HepG2 (cell line): ENCODE data around the gene RAD51. TPM values are rescaled to one million over a fixed set of nuclear protein-coding genes. Genes with fewer than 3 reads are reported as not detected.

Experiments used
- CREB3 ChIP-seq: sonication (generic); formaldehyde crosslinking; IDR thresholded peaks from 2 replicates; pipeline ENCODE4 v1.5.0; 2020; ENCODE audit warnings: missing genetic modification reagents
- DPF2 ChIP-seq: sonication (generic); formaldehyde crosslinking; IDR thresholded peaks from 2 replicates; pipeline ENCODE4 v1.4.0; 2020; ENCODE audit warnings: mild to moderate bottlenecking, low read depth, missing genetic modification reagents, borderline replicate concordance
- FOXK2 ChIP-seq: fragments of 450-650 bp; IDR thresholded peaks from 2 replicates; pipeline ENCODE4 v1.6.1; 2016
- HIC2 ChIP-seq: sonication (generic); formaldehyde crosslinking; IDR thresholded peaks from 2 replicates; pipeline ENCODE4 v1.9.0; 2022; ENCODE audit warnings: low read depth, missing genetic modification reagents
- NR2C2 ChIP-seq: sonication (generic); formaldehyde crosslinking; IDR thresholded peaks from 2 replicates; pipeline ENCODE4 v1.4.0; 2020; ENCODE audit warnings: missing genetic modification reagents, mild to moderate bottlenecking, moderate library complexity, borderline replicate concordance
- SALL2 ChIP-seq: sonication (generic); formaldehyde crosslinking; IDR thresholded peaks from 2 replicates; pipeline ENCODE4 v1.8.1; 2023; ENCODE audit warnings: mild to moderate bottlenecking, missing genetic modification reagents, inconsistent platforms
- SIN3B ChIP-seq: fragments of 150-350 bp; IDR thresholded peaks from 2 replicates; pipeline ENCODE4 v1.6.1; 2014; ENCODE audit warnings: low read length
- TOE1 ChIP-seq: sonication (generic); formaldehyde crosslinking; IDR thresholded peaks from 2 replicates; pipeline ENCODE4 v1.4.0; 2020; ENCODE audit warnings: mild to moderate bottlenecking, missing genetic modification reagents
- ZBTB44 ChIP-seq: sonication (generic); formaldehyde crosslinking; IDR thresholded peaks from 2 replicates; pipeline ENCODE4 v1.4.0; 2020; ENCODE audit warnings: missing genetic modification reagents
- ZC3H13 ChIP-seq: sonication (generic); formaldehyde crosslinking; IDR thresholded peaks from 2 replicates; pipeline ENCODE4 v1.8.1; 2023; ENCODE audit warnings: mild to moderate bottlenecking, missing genetic modification reagents, moderate library complexity
- ZFP36L1 ChIP-seq: sonication (generic); formaldehyde crosslinking; IDR thresholded peaks from 2 replicates; pipeline ENCODE4 v1.8.0; 2022; ENCODE audit warnings: mild to moderate bottlenecking, missing genetic modification reagents, moderate library complexity
- ZHX2 ChIP-seq, 2 experiments: sonication (generic) in 1 of 2; formaldehyde crosslinking in 1 of 2; IDR thresholded peaks; 2 replicates each; pipeline versions ENCODE4 v1.6.1 to v1.9.0; 2014 to 2022; ENCODE audit warnings: antibody characterized with exemption in 1 of 2, borderline replicate concordance in 1 of 2, inconsistent platforms in 1 of 2, low read depth in 1 of 2, missing genetic modification reagents in 1 of 2
- ZNF34 ChIP-seq: sonication (generic); formaldehyde crosslinking; IDR thresholded peaks from 2 replicates; pipeline ENCODE4 v1.4.0; 2020; ENCODE audit warnings: mild to moderate bottlenecking, missing genetic modification reagents, borderline replicate concordance
- ZNF451 ChIP-seq: sonication (generic); formaldehyde crosslinking; IDR thresholded peaks from 2 replicates; pipeline ENCODE4 v1.5.0; 2020; ENCODE audit warnings: mild to moderate bottlenecking, missing genetic modification reagents
- ZUFSP ChIP-seq: sonication (generic); formaldehyde crosslinking; IDR thresholded peaks from 2 replicates; pipeline ENCODE4 v1.9.0; 2021; ENCODE audit warnings: missing genetic modification reagents, mild to moderate bottlenecking, borderline replicate concordance
- polyA plus RNA-seq, 8 experiments: library from polyadenylated mRNA; depleted of rRNA in 3 of 8; stranded (reverse) in 7 of 8; unstranded in 1 of 8; fragments of >200 nt; fragmentation: Illumina TruSeq in 4 of 8; extraction: Trizol in 4 of 8; gene quantifications; 2 replicates each; pipeline versions ENCODE4 v1.2.1 to v1.2.3, GENCODE V29; 2011 to 2016; ENCODE audit warnings: low read depth in 4 of 8, missing spikeins in 1 of 8, mixed read lengths in 1 of 8; ENCODE audit not compliant: insufficient read depth in 1 of 8
- total RNA-seq, 5 experiments: library from RNA; depleted of rRNA; stranded (reverse); fragments of >200 nt; fragmentation: Illumina TruSeq; extraction: Trizol; gene quantifications; 2 replicates each; pipeline ENCODE4 v1.2.3, GENCODE V29; 2016; ENCODE audit warnings: low read depth in 1 of 5

Gene RAD51
- total and polyA plus RNA-seq, 2 of the 13 experiments (the other 11 are each of a cell fraction or from before 2014, with no cell fraction given), result 8.5 to 12.8 TPM

GRCh38 chr15:40694688-40695468 lies at the start of gene RAD51 (continued):
- TF ChIP-seq ZFP36L1 (peak; percentile 51; the same call in 1 of the 2 replicates), SIN3B (peak; percentile 97), ZNF34 (no peak; the same call in 1 of the 2 replicates), TOE1 (CRISPR knock-in tag) (no peak), ZUFSP (CRISPR knock-in tag) (no peak), SALL2 (peak; percentile 79), HIC2 (CRISPR knock-in tag) (no peak; the same call in 1 of the 2 replicates), ZC3H13 (CRISPR knock-in tag) (no peak; the same call in 1 of the 2 replicates), DPF2 (no peak), ZHX2 (IDR thresholded peaks at IDR 0.05; ENCODE audit: low read depth) (no peak), ZHX2 (CRISPR knock-in tag; IDR thresholded peaks at IDR 0.05; ENCODE audit: borderline replicate concordance) (peak; percentile 44; the same call in 1 of the 2 replicates), FOXK2 (no peak), CREB3 (CRISPR knock-in tag) (0 out of 2 replicates have a peak, but pooled peaks have one; percentile 81), NR2C2 (CRISPR knock-in tag) (peak; percentile 98), ZBTB44 (CRISPR knock-in tag) (no peak), ZNF451 (CRISPR knock-in tag) (peak; percentile 50; the same call in 1 of the 2 replicates)
